HepG2 (cell line): ENCODE data around the gene PPP4R4. TPM values are rescaled to one million over a fixed set of nuclear protein-coding genes. Genes with fewer than 3 reads are reported as not detected.
A peak's percentile ranks its signal among the peaks of the same experiment; 100 is the strongest.

Experiments used
- AGO2 ChIP-seq: fragments of 200-400 bp; formaldehyde crosslinking; optimal IDR thresholded peaks from 2 replicates; pipeline ENCODE3; 2017; ENCODE audit warnings: mild to moderate bottlenecking, low read depth, low read length, moderate library complexity
- GZF1 ChIP-seq: sonication (generic); formaldehyde crosslinking; IDR thresholded peaks from 2 replicates; pipeline ENCODE4 v1.5.1; 2020; ENCODE audit warnings: mild to moderate bottlenecking, missing genetic modification reagents
- HDAC1 ChIP-seq: sonication (generic); formaldehyde crosslinking; IDR thresholded peaks from 2 replicates; pipeline ENCODE4 v1.5.1; 2020; ENCODE audit warnings: mild to moderate bottlenecking, missing genetic modification reagents
- MED1 ChIP-seq: sonication (generic); formaldehyde crosslinking; IDR thresholded peaks from 2 replicates; pipeline ENCODE4 v1.4.0; 2020; ENCODE audit warnings: missing genetic modification reagents
- MXD1 ChIP-seq: sonication (generic); formaldehyde crosslinking; IDR thresholded peaks from 2 replicates; pipeline ENCODE4 v1.4.0; 2020; ENCODE audit warnings: mild to moderate bottlenecking, missing genetic modification reagents
- NFKB2 ChIP-seq: sonication (generic); formaldehyde crosslinking; IDR thresholded peaks from 2 replicates; pipeline ENCODE4 v1.4.0; 2020; ENCODE audit warnings: missing genetic modification reagents, borderline replicate concordance
- ONECUT2 ChIP-seq: sonication (generic); formaldehyde crosslinking; IDR thresholded peaks from 2 replicates; pipeline ENCODE4 v1.4.0; 2020; ENCODE audit warnings: missing genetic modification reagents
- SNAI1 ChIP-seq: sonication (generic); formaldehyde crosslinking; IDR thresholded peaks from 2 replicates; pipeline ENCODE4 v1.5.0; 2020; ENCODE audit warnings: mild to moderate bottlenecking, missing genetic modification reagents, borderline replicate concordance
- SP5 ChIP-seq: IDR thresholded peaks from 2 replicates; pipeline ENCODE4 v1.6.1; 2016; ENCODE audit warnings: low read depth, borderline replicate concordance
- ZBTB38 ChIP-seq: sonication (generic); formaldehyde crosslinking; IDR thresholded peaks from 2 replicates; pipeline ENCODE4 v1.5.1; 2020; ENCODE audit warnings: mild to moderate bottlenecking, missing genetic modification reagents
- ZNF430 ChIP-seq: sonication (generic); formaldehyde crosslinking; IDR thresholded peaks from 2 replicates; pipeline ENCODE4 v1.9.0; 2021; ENCODE audit warnings: mild to moderate bottlenecking, missing genetic modification reagents
- ZNF512B ChIP-seq: sonication (generic); formaldehyde crosslinking; IDR thresholded peaks from 2 replicates; pipeline ENCODE4 v1.5.1; 2020; ENCODE audit warnings: missing genetic modification reagents, mild to moderate bottlenecking, borderline replicate concordance
- ZNF547 ChIP-seq: sonication (generic); formaldehyde crosslinking; IDR thresholded peaks from 2 replicates; pipeline ENCODE4 v1.5.1; 2020; ENCODE audit warnings: mild to moderate bottlenecking, missing genetic modification reagents
- ZNF563 ChIP-seq: sonication (generic); formaldehyde crosslinking; IDR thresholded peaks from 2 replicates; pipeline ENCODE4 v1.8.0; 2022; ENCODE audit warnings: mild to moderate bottlenecking, moderate library complexity, missing genetic modification reagents
- ZNF614 ChIP-seq: IDR thresholded peaks from 2 replicates; pipeline ENCODE4 v1.6.1; 2018; ENCODE audit warnings: missing biosample characterization, missing genetic modification reagents, inconsistent platforms, borderline replicate concordance
- polyA plus RNA-seq, 8 experiments: library from polyadenylated mRNA; depleted of rRNA in 3 of 8; stranded (reverse) in 7 of 8; unstranded in 1 of 8; fragments of >200 nt; fragmentation: Illumina TruSeq in 4 of 8; extraction: Trizol in 4 of 8; gene quantifications; 2 replicates each; pipeline versions ENCODE4 v1.2.1 to v1.2.3, GENCODE V29; 2011 to 2016; ENCODE audit warnings: low read depth in 4 of 8, missing spikeins in 1 of 8, mixed read lengths in 1 of 8; ENCODE audit not compliant: insufficient read depth in 1 of 8
- total RNA-seq, 5 experiments: library from RNA; depleted of rRNA; stranded (reverse); fragments of >200 nt; fragmentation: Illumina TruSeq; extraction: Trizol; gene quantifications; 2 replicates each; pipeline ENCODE4 v1.2.3, GENCODE V29; 2016; ENCODE audit warnings: low read depth in 1 of 5
- TF ChIP-seq, protein P1 (sequence below): sonication (generic); formaldehyde crosslinking; IDR thresholded peaks from 2 replicates; pipeline ENCODE4 v1.8.1; 2022; ENCODE audit warnings: low read depth, mild to moderate bottlenecking, missing genetic modification reagents
- TF ChIP-seq, protein P2 (sequence below): sonication (generic); formaldehyde crosslinking; IDR thresholded peaks from 2 replicates; pipeline ENCODE4 v1.5.0; 2020; ENCODE audit warnings: mild to moderate bottlenecking, missing genetic modification reagents
- TF ChIP-seq, protein P3 (sequence below): sonication (generic); formaldehyde crosslinking; IDR thresholded peaks from 2 replicates; pipeline ENCODE4 v1.5.0; 2020; ENCODE audit warnings: mild to moderate bottlenecking, missing genetic modification reagents

PPP4R4 gene
- total and polyA plus RNA-seq, 2 of the 13 experiments (the other 11 are each of a cell fraction or from before 2014, with no cell fraction given): 9.5 to 19.8 TPM

DNA sequence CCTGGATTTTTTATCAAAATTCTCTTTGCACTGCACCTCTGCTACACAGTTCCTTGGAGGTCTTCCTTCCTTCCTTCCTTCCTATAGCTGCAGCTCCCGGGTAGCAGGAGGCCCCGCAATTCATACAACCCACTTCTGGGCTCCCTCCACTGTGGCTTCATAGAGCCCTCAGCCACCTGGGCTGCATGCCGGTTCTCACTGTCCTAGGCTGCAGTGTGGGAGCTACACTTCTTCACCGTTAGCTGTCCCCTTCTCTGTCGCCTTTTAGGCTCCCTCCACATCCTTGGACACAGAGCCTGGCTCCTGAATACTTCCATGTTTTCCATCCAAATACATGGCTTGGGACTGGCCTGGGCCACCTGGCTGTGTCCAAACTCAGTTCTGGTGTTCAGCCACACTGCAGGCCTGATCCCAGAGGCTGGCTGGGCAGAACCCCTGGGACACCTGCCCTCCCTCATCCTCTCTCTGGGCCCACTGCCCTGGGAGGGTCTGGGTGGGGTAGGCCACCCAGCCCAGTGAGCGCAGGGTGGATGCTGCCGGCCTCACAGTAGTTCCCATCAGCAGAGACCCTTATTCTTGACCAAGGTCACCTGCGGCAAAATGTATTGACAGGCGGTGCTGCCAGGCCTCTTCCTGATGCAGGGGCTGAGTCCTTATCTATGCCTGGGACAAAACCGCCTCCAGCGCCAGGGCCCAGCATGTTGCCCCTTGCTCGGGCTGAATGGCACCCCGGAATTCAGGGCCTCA, 117.2 kb downstream of the PPP4R4 start (continued):
- peak; percentile 42; the same call in 1 of the 2 replicates for TF ChIP-seq MXD1
- TF ChIP-seq ZNF547 (CRISPR knock-in tag): 0 out of 2 replicates have a peak, but pooled peaks have one; percentile 28
- TF ChIP-seq, protein P1, sequence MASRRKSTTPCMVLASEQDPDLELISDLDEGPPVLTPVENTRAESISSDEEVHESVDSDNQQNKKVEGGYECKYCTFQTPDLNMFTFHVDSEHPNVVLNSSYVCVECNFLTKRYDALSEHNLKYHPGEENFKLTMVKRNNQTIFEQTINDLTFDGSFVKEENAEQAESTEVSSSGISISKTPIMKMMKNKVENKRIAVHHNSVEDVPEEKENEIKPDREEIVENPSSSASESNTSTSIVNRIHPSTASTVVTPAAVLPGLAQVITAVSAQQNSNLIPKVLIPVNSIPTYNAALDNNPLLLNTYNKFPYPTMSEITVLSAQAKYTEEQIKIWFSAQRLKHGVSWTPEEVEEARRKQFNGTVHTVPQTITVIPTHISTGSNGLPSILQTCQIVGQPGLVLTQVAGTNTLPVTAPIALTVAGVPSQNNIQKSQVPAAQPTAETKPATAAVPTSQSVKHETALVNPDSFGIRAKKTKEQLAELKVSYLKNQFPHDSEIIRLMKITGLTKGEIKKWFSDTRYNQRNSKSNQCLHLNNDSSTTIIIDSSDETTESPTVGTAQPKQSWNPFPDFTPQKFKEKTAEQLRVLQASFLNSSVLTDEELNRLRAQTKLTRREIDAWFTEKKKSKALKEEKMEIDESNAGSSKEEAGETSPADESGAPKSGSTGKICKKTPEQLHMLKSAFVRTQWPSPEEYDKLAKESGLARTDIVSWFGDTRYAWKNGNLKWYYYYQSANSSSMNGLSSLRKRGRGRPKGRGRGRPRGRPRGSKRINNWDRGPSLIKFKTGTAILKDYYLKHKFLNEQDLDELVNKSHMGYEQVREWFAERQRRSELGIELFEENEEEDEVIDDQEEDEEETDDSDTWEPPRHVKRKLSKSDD (CRISPR knock-in tag): 0 out of 2 replicates have a peak, but pooled peaks have one; percentile 59
- no peak for TF ChIP-seq SP5
- TF ChIP-seq ZNF512B (CRISPR knock-in tag): no peak
- 0 out of 2 replicates have a peak, but pooled peaks have one; percentile 39 for TF ChIP-seq ZNF563 (CRISPR knock-in tag)
- TF ChIP-seq NFKB2 (CRISPR knock-in tag): peak; percentile 32; the same call in 1 of the 2 replicates
- TF ChIP-seq, protein P2, sequence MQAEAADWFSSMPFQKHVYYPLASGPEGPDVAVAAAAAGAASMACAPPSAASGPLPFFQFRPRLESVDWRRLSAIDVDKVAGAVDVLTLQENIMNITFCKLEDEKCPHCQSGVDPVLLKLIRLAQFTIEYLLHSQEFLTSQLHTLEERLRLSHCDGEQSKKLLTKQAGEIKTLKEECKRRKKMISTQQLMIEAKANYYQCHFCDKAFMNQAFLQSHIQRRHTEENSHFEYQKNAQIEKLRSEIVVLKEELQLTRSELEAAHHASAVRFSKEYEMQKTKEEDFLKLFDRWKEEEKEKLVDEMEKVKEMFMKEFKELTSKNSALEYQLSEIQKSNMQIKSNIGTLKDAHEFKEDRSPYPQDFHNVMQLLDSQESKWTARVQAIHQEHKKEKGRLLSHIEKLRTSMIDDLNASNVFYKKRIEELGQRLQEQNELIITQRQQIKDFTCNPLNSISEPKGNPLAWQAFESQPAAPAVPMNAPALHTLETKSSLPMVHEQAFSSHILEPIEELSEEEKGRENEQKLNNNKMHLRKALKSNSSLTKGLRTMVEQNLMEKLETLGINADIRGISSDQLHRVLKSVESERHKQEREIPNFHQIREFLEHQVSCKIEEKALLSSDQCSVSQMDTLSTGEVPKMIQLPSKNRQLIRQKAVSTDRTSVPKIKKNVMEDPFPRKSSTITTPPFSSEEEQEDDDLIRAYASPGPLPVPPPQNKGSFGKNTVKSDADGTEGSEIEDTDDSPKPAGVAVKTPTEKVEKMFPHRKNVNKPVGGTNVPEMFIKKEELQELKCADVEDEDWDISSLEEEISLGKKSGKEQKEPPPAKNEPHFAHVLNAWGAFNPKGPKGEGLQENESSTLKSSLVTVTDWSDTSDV (CRISPR knock-in tag): peak; percentile 22; the same call in 1 of the 2 replicates
- TF ChIP-seq, protein P3, sequence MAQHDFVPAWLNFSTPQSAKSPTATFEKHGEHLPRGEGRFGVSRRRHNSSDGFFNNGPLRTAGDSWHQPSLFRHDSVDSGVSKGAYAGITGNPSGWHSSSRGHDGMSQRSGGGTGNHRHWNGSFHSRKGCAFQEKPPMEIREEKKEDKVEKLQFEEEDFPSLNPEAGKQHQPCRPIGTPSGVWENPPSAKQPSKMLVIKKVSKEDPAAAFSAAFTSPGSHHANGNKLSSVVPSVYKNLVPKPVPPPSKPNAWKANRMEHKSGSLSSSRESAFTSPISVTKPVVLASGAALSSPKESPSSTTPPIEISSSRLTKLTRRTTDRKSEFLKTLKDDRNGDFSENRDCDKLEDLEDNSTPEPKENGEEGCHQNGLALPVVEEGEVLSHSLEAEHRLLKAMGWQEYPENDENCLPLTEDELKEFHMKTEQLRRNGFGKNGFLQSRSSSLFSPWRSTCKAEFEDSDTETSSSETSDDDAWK: no peak
- TF ChIP-seq ZNF614 (CRISPR knock-in tag): no peak
- peak; percentile 66 for TF ChIP-seq HDAC1 (CRISPR knock-in tag)
- no peak for TF ChIP-seq GZF1
- TF ChIP-seq ZBTB38 (CRISPR knock-in tag): peak; percentile 54
- 0 out of 2 replicates have a peak, but pooled peaks have one; percentile 16 for TF ChIP-seq ZNF430
- 0 out of 2 replicates have a peak, but pooled peaks have one; percentile 16 for TF ChIP-seq ONECUT2 (CRISPR knock-in tag)
- peak; percentile 89 for TF ChIP-seq AGO2
- peak; percentile 2; the same call in 1 of the 2 replicates for TF ChIP-seq MED1 (CRISPR knock-in tag)
- 0 out of 2 replicates have a peak, but pooled peaks have one; percentile 46 for TF ChIP-seq SNAI1 (CRISPR knock-in tag)
